ENCODE results near the gene FAM236C. TPM values are rescaled to one million over a fixed set of nuclear protein-coding genes. Genes with fewer than 3 reads are reported as not detected.
"Not testable (repeated sequence)": the region's sequence is repeated elsewhere in the genome, so short reads cannot be mapped to it uniquely, and the experiment has no call there.

FAM236C gene
- polyA plus RNA-seq (2013, experiment 1 of 2): not detected
- not detected for polyA plus RNA-seq (2013, experiment 2 of 2)

- not testable (repeated sequence) for H2BK120ac ChIP-seq (ENCODE audit: low read depth, low read length); H3K9ac ChIP-seq (ENCODE audit: low read length); H3K79me1 ChIP-seq (replicated peaks; ENCODE audit: low read length, poor library complexity, severe bottlenecking); H2BK5ac ChIP-seq (ENCODE audit: low read depth, low read length, poor library complexity, severe bottlenecking); H4K8ac ChIP-seq (ENCODE audit: low read length); H2BK15ac ChIP-seq (ENCODE audit: low read depth, poor library complexity, severe bottlenecking); H3K36me3 ChIP-seq (ENCODE audit: control insufficient read depth in 1 of 2, insufficient read depth in 2 of 2, low read depth in 1 of 2, low read length in 2 of 2); H3K4me3 ChIP-seq (ENCODE audit: insufficient read depth in 1 of 2, low read depth in 1 of 2, low read length in 2 of 2); H4K91ac ChIP-seq (ENCODE audit: low read length); H3K18ac ChIP-seq (ENCODE audit: low read depth in 1 of 2, low read length in 2 of 2); H3K14ac ChIP-seq (ENCODE audit: low read length in 2 of 2); H3K4me1 ChIP-seq (ENCODE audit: control insufficient read depth, insufficient read depth, low read depth, low read length); H3K9me3 ChIP-seq (ENCODE audit: control insufficient read depth, low read length); H2AK5ac ChIP-seq (ENCODE audit: low read length, severe bottlenecking); DNase-seq; H3K27me3 ChIP-seq (ENCODE audit: control insufficient read depth in 1 of 2, insufficient read depth in 1 of 2, low read length in 2 of 2); H3K27ac ChIP-seq (ENCODE audit: low read length, poor library complexity, severe bottlenecking); H3K4me2 ChIP-seq (ENCODE audit: low read length, poor library complexity, severe bottlenecking); H2AFZ ChIP-seq (ENCODE audit: low read depth, low read length); H3K23ac ChIP-seq (ENCODE audit: low read length in 2 of 2); H2BK12ac ChIP-seq (ENCODE audit: low read length in 2 of 2); H3K4ac ChIP-seq (ENCODE audit: low read depth in 1 of 2, low read length in 2 of 2)
- WGBS: no CpG with 5 or more reads among the region's 13 CpGs
Measured at GRCh38 chrX:72912315-72912714, at the start of gene FAM236C. FAM236C (plus strand) TSS chrX:72912615; CDS start chrX:72912715, 100 bp downstream.

- not testable (repeated sequence) for H3K9ac ChIP-seq (ENCODE audit: low read length); H3K9me3 ChIP-seq (ENCODE audit: control insufficient read depth, low read length); H3K18ac ChIP-seq (ENCODE audit: low read depth in 1 of 2, low read length in 2 of 2); H3K79me1 ChIP-seq (replicated peaks; ENCODE audit: low read length, poor library complexity, severe bottlenecking); H2BK5ac ChIP-seq (ENCODE audit: low read depth, low read length, poor library complexity, severe bottlenecking); H2AK5ac ChIP-seq (ENCODE audit: low read length, severe bottlenecking); H3K4me3 ChIP-seq (ENCODE audit: insufficient read depth in 1 of 2, low read depth in 1 of 2, low read length in 2 of 2); H4K91ac ChIP-seq (ENCODE audit: low read length); H3K4me2 ChIP-seq (ENCODE audit: low read length, poor library complexity, severe bottlenecking); H2AFZ ChIP-seq (ENCODE audit: low read depth, low read length); H2BK12ac ChIP-seq (ENCODE audit: low read length in 2 of 2); H3K36me3 ChIP-seq (ENCODE audit: control insufficient read depth in 1 of 2, insufficient read depth in 2 of 2, low read depth in 1 of 2, low read length in 2 of 2); H3K4me1 ChIP-seq (ENCODE audit: control insufficient read depth, insufficient read depth, low read depth, low read length); H2BK15ac ChIP-seq (ENCODE audit: low read depth, poor library complexity, severe bottlenecking); H4K8ac ChIP-seq (ENCODE audit: low read length); DNase-seq; H3K23ac ChIP-seq (ENCODE audit: low read length in 2 of 2); H3K27me3 ChIP-seq (ENCODE audit: control insufficient read depth in 1 of 2, insufficient read depth in 1 of 2, low read length in 2 of 2); H3K27ac ChIP-seq (ENCODE audit: low read length, poor library complexity, severe bottlenecking); H3K4ac ChIP-seq (ENCODE audit: low read depth in 1 of 2, low read length in 2 of 2); H3K14ac ChIP-seq (ENCODE audit: low read length in 2 of 2); H2BK120ac ChIP-seq (ENCODE audit: low read depth, low read length)
- no CpG with 5 or more reads among the region's 2 CpGs for WGBS
Measured at GRCh38 chrX:72882898-72883297, 29.5 kb upstream of the FAM236C start.

GRCh38 chrX:72889740-72890139 is 22.7 kb upstream of the FAM236C start:
- H4K8ac ChIP-seq (ENCODE audit: low read length); H3K9me3 ChIP-seq (ENCODE audit: control insufficient read depth, low read length); H4K91ac ChIP-seq (ENCODE audit: low read length); H2BK12ac ChIP-seq (ENCODE audit: low read length in 2 of 2); H3K27me3 ChIP-seq (ENCODE audit: control insufficient read depth in 1 of 2, insufficient read depth in 1 of 2, low read length in 2 of 2); H3K18ac ChIP-seq (ENCODE audit: low read depth in 1 of 2, low read length in 2 of 2); H2AFZ ChIP-seq (ENCODE audit: low read depth, low read length); H3K4me3 ChIP-seq (ENCODE audit: insufficient read depth in 1 of 2, low read depth in 1 of 2, low read length in 2 of 2); H2AK5ac ChIP-seq (ENCODE audit: low read length, severe bottlenecking); H3K4me2 ChIP-seq (ENCODE audit: low read length, poor library complexity, severe bottlenecking); DNase-seq; H3K36me3 ChIP-seq (ENCODE audit: control insufficient read depth in 1 of 2, insufficient read depth in 2 of 2, low read depth in 1 of 2, low read length in 2 of 2); H3K79me1 ChIP-seq (replicated peaks; ENCODE audit: low read length, poor library complexity, severe bottlenecking); H2BK5ac ChIP-seq (ENCODE audit: low read depth, low read length, poor library complexity, severe bottlenecking); H2BK120ac ChIP-seq (ENCODE audit: low read depth, low read length); H3K14ac ChIP-seq (ENCODE audit: low read length in 2 of 2); H3K4ac ChIP-seq (ENCODE audit: low read depth in 1 of 2, low read length in 2 of 2); H3K4me1 ChIP-seq (ENCODE audit: control insufficient read depth, insufficient read depth, low read depth, low read length); H3K23ac ChIP-seq (ENCODE audit: low read length in 2 of 2); H3K9ac ChIP-seq (ENCODE audit: low read length); H3K27ac ChIP-seq (ENCODE audit: low read length, poor library complexity, severe bottlenecking); H2BK15ac ChIP-seq (ENCODE audit: low read depth, poor library complexity, severe bottlenecking): not testable (repeated sequence)
- WGBS: no CpG with 5 or more reads among the region's 14 CpGs

- DNase-seq; H3K4me2 ChIP-seq (ENCODE audit: low read length, poor library complexity, severe bottlenecking); H3K4me1 ChIP-seq (ENCODE audit: control insufficient read depth, insufficient read depth, low read depth, low read length); H3K23ac ChIP-seq (ENCODE audit: low read length in 2 of 2); H2AK5ac ChIP-seq (ENCODE audit: low read length, severe bottlenecking); H2BK15ac ChIP-seq (ENCODE audit: low read depth, poor library complexity, severe bottlenecking); H4K8ac ChIP-seq (ENCODE audit: low read length); H3K27me3 ChIP-seq (ENCODE audit: control insufficient read depth in 1 of 2, insufficient read depth in 1 of 2, low read length in 2 of 2); H3K79me1 ChIP-seq (replicated peaks; ENCODE audit: low read length, poor library complexity, severe bottlenecking); H3K18ac ChIP-seq (ENCODE audit: low read depth in 1 of 2, low read length in 2 of 2); H3K9me3 ChIP-seq (ENCODE audit: control insufficient read depth, low read length); H3K27ac ChIP-seq (ENCODE audit: low read length, poor library complexity, severe bottlenecking); H3K36me3 ChIP-seq (ENCODE audit: control insufficient read depth in 1 of 2, insufficient read depth in 2 of 2, low read depth in 1 of 2, low read length in 2 of 2); H2AFZ ChIP-seq (ENCODE audit: low read depth, low read length); H2BK120ac ChIP-seq (ENCODE audit: low read depth, low read length); H3K9ac ChIP-seq (ENCODE audit: low read length); H2BK5ac ChIP-seq (ENCODE audit: low read depth, low read length, poor library complexity, severe bottlenecking); H3K4ac ChIP-seq (ENCODE audit: low read depth in 1 of 2, low read length in 2 of 2); H4K91ac ChIP-seq (ENCODE audit: low read length); H3K4me3 ChIP-seq (ENCODE audit: insufficient read depth in 1 of 2, low read depth in 1 of 2, low read length in 2 of 2); H3K14ac ChIP-seq (ENCODE audit: low read length in 2 of 2); H2BK12ac ChIP-seq (ENCODE audit: low read length in 2 of 2): not testable (repeated sequence)
- 100% methylated on average over 1 of the region's 5 CpGs for WGBS
Measured at GRCh38 chrX:72916096-72916495, 3.7 kb downstream of the FAM236C start.

Data from mesenchymal stem cell (in vitro differentiated cells and primary cell).